ENCODE data around the gene PPM1L. TPM values are rescaled to one million over a fixed set of nuclear protein-coding genes. Genes with fewer than 3 reads are reported as not detected.

PPM1L gene
- polyA plus RNA-seq, 1 donor (not counting 4 experiments of a cell fraction or from before 2014, with no cell fraction given) = 0.58 TPM

DNA sequence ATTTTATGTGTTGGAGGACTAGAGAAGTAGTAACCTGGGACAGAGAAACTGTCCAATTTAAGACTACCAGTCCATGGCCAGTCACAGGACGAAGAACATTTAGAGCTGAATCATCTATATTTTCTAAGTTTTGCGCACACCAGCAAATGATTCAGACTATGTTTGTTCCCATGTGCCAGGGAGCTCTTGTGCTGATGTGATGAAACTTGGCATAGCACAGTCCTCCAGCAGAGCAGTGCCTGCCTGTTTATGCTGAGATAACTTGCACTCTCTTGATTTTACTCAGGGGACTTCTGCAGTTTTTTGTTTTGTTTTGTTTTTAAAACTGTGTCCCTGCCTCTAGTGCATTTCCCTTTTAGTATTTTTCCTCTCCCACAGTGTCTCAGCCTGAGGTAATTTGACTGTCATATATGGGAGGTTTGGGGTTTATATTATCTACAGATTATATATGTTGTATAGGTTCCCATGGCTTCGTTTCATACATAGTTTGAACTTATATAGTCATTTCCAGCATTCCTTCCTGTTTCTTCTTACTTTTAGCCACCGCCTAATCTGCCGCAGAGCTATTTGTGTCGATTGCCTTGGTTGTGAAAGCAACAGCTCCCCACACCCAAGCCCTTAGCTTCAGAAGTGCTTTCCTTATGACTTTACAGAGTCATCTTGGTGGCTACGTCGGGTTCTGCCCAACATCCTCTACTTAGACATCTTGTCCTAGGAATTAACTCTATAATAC lies 45.5 kb downstream of the PPM1L start:
- DNase-seq (ENCODE audit: low read depth, low spot score) (no peak), FAIRE-seq (peak; percentile 5)
- Histone ChIP-seq H3K9me1 (ENCODE audit: control insufficient read depth, extremely low read depth, insufficient read depth, low read length) (no peaks in the 10 kb centered on the region), H3K27me3 (ENCODE audit: control insufficient read depth, extremely low read depth, insufficient read depth, low read length) (no peaks in the 10 kb centered on the region), H3K9ac (ENCODE audit: control insufficient read depth, extremely low read depth, insufficient read depth, low read length) (no peak overlapping the region), H3K27ac (ENCODE audit: control insufficient read depth, insufficient read depth, low read length) (no peak overlapping the region), H3K4me3 (ENCODE audit: control insufficient read depth in 2 of 3, extremely low read depth in 1 of 3, insufficient read depth in 2 of 3, low read depth in 1 of 3, low read length in 3 of 3) (no peak overlapping the region), H4K20me1 (ENCODE audit: control insufficient read depth, extremely low read depth, insufficient read depth, low read length) (no peaks in the 10 kb centered on the region), H3K36me3 (ENCODE audit: control insufficient read depth in 2 of 2, extremely low read depth in 1 of 2, insufficient read depth in 2 of 2, low read length in 2 of 2) (no peaks in the 10 kb centered on the region), H2AFZ (ENCODE audit: control insufficient read depth, low read length) (no peak overlapping the region), H3K4me1 (ENCODE audit: control insufficient read depth, extremely low read depth, insufficient read depth, low read length) (no peaks in the 10 kb centered on the region), H3K9me3 (ENCODE audit: control insufficient read depth, low read depth, low read length) (no peaks in the 10 kb centered on the region), H3K4me2 (ENCODE audit: control insufficient read depth, extremely low read depth, insufficient read depth, low read depth, low read length) (no peak overlapping the region), H3K79me2 (ENCODE audit: control insufficient read depth, insufficient read depth, low read length) (no peaks in the 10 kb centered on the region)
- dilution Hi-C loops (cut with MboI; ENCODE audit: extremely low pct_ligation_motif_present, low sequenced_read_pairs) = no loop called here
- TF ChIP-seq, protein P1, sequence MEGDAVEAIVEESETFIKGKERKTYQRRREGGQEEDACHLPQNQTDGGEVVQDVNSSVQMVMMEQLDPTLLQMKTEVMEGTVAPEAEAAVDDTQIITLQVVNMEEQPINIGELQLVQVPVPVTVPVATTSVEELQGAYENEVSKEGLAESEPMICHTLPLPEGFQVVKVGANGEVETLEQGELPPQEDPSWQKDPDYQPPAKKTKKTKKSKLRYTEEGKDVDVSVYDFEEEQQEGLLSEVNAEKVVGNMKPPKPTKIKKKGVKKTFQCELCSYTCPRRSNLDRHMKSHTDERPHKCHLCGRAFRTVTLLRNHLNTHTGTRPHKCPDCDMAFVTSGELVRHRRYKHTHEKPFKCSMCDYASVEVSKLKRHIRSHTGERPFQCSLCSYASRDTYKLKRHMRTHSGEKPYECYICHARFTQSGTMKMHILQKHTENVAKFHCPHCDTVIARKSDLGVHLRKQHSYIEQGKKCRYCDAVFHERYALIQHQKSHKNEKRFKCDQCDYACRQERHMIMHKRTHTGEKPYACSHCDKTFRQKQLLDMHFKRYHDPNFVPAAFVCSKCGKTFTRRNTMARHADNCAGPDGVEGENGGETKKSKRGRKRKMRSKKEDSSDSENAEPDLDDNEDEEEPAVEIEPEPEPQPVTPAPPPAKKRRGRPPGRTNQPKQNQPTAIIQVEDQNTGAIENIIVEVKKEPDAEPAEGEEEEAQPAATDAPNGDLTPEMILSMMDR (optimal IDR thresholded peaks at IDR 0.05 in 1 of 3, IDR thresholded peaks at IDR 0.05 in 1 of 3, conservative IDR thresholded peaks at IDR 0.05 in 1 of 3; ENCODE audit: extremely low read depth in 1 of 3, insufficient read depth in 2 of 3, low read length in 3 of 3) = no peak
- no peak for TF ChIP-seq EZH2 (IDR thresholded peaks at IDR 0.05; ENCODE audit: low read length)

DNA sequence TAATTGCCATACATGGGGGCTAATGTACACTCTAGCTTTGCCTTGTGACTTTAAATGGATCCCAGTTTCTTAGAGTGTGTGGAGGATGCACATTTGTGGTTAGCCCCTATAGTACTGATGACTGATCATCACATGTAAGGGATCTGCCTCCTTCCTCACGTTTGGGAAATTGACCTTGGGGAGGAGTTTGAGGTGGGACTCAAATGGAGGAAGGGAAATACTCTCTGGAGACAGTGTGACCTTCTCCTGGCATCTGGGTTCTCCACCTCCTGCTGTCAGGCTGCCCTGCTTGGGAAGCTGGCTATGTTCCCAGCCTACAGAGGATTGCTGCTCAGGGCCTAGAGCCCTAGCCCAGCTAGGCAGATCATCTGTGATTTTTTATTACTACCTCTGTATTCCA lies 48.7 kb downstream of the PPM1L start:
- no peak for FAIRE-seq
- TF ChIP-seq, protein P1 (optimal IDR thresholded peaks at IDR 0.05 in 1 of 3, IDR thresholded peaks at IDR 0.05 in 1 of 3, conservative IDR thresholded peaks at IDR 0.05 in 1 of 3; ENCODE audit: extremely low read depth in 1 of 3, insufficient read depth in 2 of 3, low read length in 3 of 3) = no peak
- TF ChIP-seq EZH2 (IDR thresholded peaks at IDR 0.05; ENCODE audit: low read length) = no peak

More for the DNA sequence above, 48.7 kb downstream of the PPM1L start:
- Histone ChIP-seq H3K4me3 (ENCODE audit: control insufficient read depth in 2 of 3, extremely low read depth in 1 of 3, insufficient read depth in 2 of 3, low read depth in 1 of 3, low read length in 3 of 3) (no peak overlapping the region), H3K9me3 (ENCODE audit: control insufficient read depth, low read depth, low read length) (no peaks in the 10 kb centered on the region), H4K20me1 (ENCODE audit: control insufficient read depth, extremely low read depth, insufficient read depth, low read length) (no peaks in the 10 kb centered on the region), H2AFZ (ENCODE audit: control insufficient read depth, low read length) (no peak overlapping the region), H3K4me2 (ENCODE audit: control insufficient read depth, extremely low read depth, insufficient read depth, low read depth, low read length) (no peak overlapping the region), H3K27me3 (ENCODE audit: control insufficient read depth, extremely low read depth, insufficient read depth, low read length) (no peaks in the 10 kb centered on the region), H3K36me3 (ENCODE audit: control insufficient read depth in 2 of 2, extremely low read depth in 1 of 2, insufficient read depth in 2 of 2, low read length in 2 of 2) (no peaks in the 10 kb centered on the region), H3K79me2 (ENCODE audit: control insufficient read depth, insufficient read depth, low read length) (no peaks in the 10 kb centered on the region), H3K9ac (ENCODE audit: control insufficient read depth, extremely low read depth, insufficient read depth, low read length) (no peak overlapping the region), H3K9me1 (ENCODE audit: control insufficient read depth, extremely low read depth, insufficient read depth, low read length) (no peaks in the 10 kb centered on the region), H3K4me1 (ENCODE audit: control insufficient read depth, extremely low read depth, insufficient read depth, low read length) (no peaks in the 10 kb centered on the region), H3K27ac (ENCODE audit: control insufficient read depth, insufficient read depth, low read length) (no peak overlapping the region)
- no peak for DNase-seq (ENCODE audit: low read depth, low spot score)
- dilution Hi-C loops (cut with MboI; ENCODE audit: extremely low pct_ligation_motif_present, low sequenced_read_pairs) = no loop called here

Data from keratinocyte (primary cell).